Left renal cortex interstitium (tissue), 4 donors: ENCODE data around the gene FOXD4. TPM values are rescaled to one million over a fixed set of nuclear protein-coding genes. Genes with fewer than 3 reads are reported as not detected.
"Not testable (repeated sequence)": the region's sequence is repeated elsewhere in the genome, so short reads cannot be mapped to it uniquely, and the experiment has no call there.

ENCODE experiments used
- DNase-seq, 4 donors: peaks; one replicate each; pipeline ENCODE4 v3.0.0-alpha.2; 2013; ENCODE audit warnings: low read depth in 4 of 4, low spot score in 2 of 4, missing footprints in 1 of 4
- polyA plus RNA-seq, 4 donors: library from polyadenylated mRNA; unstranded; fragments of 120-200 nt; gene quantifications; one replicate each; pipeline ENCODE4 v1.2.1, GENCODE V29; 2013; ENCODE audit not compliant: insufficient read length in 4 of 4

Gene FOXD4
- polyA plus RNA-seq, 4 donors = 0.11 to 0.96 (median 0.51) TPM

DNA sequence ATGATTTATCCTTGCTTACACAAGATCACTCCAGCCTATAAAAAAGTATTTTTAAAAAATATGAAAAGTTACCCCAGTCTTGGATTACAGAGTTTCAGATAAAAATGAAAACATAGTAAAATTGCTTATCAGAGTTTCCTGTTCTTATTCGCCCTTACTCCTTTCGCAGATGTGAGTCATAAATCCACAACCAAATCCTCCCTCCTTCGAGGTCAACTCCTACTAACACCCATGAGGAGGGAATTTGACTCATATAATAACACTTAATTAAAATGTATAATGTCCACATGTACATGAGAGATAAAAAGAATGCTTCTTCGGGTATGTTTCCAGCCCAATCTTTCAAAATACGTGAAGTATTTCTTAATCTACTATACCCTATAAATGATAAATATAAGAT is 23.9 kb downstream of the FOXD4 start:
- DNase-seq = not testable (repeated sequence)

DNA sequence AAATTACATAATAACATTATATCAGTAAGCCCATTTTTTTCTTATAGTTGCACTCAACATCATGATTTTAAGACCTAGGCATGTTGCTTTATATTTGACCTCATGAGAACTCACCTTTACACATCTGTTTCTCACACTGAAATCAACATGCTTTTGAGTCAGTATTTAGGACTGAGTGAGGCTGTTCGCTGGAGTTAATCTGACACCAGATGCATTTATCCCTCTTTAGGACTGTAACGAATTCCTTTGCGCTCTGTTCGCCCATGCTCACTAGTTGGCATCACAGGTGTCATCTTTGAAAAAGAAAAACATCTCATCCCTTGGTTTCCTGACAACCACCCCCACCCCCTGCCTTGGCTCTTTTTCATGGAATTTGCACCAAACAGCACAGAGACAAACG is 24.3 kb downstream of the FOXD4 start:
- not testable (repeated sequence) for DNase-seq

DNA sequence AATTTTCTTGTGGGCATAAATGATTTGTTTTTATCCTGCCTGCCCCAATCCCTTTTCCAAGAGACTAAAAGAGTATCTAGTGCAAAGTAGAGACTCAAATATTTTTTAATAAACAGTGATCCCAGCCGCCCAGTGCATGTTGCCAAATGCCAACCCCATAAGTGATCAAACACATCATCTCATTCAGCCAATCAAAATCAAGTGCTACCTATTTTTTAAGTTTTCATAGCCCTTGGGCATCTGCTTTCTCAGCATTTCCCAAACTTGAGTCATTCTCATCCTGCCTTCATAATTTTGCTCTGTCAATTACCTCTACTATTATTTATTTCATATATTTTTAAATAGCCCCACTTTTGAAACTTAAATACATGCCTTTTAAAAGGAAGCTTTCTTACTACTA is 27.4 kb downstream of the FOXD4 start:
- not testable (repeated sequence) for DNase-seq

DNA sequence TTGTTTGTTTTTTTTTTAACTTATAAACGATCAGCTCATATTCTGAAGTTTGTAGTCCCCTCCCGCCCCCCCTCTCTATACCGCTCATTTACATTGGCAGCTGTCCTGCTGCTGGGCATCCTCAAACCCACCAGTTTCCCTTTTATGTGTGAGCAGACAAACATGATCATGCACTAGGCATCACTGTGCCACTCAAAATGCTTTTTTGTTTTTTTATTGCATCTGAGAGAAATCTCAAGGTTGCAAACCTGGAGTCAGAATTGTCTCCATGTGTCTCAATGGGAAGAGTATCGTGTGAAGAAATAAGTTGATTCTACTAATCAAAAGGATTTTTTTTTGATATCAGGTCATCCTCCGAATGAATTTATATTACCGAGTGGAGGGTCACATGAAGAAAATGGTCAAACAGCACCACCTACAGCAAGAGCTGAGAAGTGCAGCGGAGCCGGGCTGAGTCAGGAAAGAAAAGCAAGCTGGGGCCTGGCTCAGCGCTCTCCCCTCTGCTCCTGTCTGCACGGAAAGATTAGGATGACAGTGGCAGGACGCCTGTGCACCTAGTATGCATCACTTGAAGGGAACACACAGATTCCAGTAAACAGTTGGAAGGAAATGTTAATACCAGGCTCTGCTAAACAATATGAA is 29.7 kb downstream of the FOXD4 start:
- not testable (repeated sequence) for DNase-seq

DNA sequence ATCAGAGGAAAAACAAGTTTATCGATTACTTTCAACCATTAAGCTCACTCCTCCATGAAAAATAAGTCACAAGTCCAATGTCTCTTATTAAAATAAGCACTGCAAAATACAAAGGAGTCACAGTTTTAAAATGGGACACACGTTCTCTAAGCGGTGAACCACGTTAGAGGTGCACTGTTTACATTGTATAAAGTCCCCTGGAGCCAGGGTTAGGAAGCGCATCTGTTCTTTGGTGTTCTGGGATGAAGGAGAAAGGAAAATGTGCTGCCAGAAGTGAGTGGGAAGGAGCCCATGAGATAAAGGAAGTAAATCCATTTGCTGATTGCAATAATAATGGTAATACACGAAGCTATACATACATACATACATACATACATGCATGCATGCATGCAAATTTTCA is 30.4 kb downstream of the FOXD4 start:
- DNase-seq = not testable (repeated sequence)

DNA sequence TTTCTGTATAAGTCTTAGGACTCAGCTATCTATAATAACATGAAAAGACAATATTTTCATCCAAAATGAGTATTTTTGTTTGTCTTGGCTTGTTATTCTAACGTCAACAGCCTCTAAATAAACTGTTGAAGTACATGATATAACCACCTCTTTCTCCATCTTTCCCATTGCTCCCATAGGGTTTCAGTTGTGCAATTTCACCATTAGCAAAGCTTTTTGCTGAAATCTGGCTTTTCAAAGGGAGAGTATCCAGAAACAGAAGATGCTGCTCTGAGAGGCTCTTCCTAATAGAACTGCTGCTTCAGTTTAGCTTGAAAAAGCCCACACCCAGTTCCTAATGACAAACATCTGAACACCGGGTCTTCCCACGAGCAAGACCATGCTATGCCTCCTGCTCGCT is 31.1 kb downstream of the FOXD4 start:
- DNase-seq = not testable (repeated sequence)

DNA sequence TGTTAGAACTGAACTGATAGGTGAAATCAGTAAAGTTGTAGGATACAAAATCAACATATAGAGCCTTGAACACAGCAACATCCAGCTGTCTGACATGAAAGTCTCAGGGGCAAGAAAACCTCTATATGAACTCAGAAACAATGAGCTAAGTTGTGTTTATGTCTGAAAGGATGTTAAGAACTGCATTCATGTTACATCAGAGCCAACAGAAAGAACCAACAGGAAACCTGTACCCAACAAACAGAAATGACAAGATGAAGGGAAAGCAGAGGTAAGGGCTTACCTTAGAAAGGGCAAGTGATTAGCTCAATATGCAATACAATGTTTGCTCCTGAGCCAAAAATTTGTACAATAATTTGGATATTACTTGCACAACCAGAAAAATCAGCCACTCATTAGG is 31.5 kb downstream of the FOXD4 start:
- DNase-seq = not testable (repeated sequence)

DNA sequence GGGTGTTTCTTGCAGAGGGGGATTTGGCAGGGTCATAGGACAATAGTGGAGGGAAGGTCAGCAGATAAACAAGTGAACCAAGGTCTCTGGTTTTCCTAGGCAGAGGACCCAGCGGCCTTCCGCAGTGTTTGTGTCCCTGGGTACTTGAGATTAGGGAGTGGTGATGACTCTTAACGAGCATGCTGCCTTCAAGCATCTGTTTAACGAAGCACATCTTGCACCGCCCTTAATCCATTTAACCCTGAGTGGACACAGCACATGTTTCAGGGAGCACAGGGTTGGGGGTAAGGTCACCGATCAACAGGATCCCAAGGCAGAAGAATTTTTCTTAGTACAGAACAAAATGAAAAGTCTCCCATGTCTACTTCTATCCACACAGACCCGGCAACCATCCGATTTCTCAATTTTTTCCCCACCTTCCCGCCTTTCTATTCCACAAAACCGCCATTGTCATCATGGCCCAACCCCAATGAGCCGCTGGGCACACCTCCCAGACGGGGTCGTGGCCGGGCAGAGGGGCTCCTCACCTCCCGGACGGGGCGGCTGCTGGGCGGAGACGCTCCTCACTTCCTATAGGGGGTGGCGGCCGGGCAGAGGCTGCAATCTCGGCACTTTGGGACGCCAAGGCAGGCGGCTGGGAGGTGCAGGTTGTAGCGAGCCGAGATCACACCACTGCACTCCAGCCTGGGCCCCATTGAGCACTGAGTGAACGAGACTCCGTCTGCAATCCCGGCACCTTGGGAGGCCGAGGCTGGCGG is 35.1 kb downstream of the FOXD4 start:
- not testable (repeated sequence) for DNase-seq

DNA sequence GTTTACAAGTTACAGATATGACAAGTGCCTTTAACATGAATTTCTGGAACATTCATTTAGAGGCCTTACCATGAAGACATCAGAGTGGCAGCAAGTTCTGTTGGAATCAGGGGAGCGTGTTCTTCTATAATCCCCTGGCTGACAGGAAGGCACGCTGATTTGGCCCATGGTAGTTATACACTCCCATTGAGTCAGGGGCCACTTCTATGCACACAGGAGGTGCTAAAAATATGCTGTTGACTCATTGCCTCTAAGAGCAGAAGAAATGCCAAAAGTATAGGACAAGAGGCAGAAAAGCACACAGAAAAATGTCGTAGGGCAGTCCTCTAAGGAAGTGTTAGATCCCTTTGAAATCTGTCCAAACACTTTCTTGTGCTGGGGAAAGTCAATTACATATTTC is 39.9 kb downstream of the FOXD4 start:
- not testable (repeated sequence) for DNase-seq

DNA sequence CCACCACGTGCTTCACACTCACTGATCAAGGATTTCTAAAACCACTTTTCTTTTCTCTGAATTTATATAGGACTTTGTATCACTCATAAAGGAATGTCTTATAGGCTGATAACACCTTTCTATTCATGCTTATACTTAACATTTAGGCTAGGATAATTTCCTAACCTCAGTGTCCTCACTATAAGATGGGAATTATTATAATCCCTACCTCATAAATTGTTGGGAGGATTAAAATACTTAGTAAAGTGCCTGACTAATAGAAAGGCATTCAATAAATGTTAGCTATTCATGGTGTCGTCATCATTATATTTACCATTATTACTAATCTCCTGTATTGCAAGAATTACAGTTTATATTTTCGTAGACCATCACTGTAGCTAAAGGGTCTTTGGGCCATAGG is 41.8 kb downstream of the FOXD4 start:
- not testable (repeated sequence) for DNase-seq

DNA sequence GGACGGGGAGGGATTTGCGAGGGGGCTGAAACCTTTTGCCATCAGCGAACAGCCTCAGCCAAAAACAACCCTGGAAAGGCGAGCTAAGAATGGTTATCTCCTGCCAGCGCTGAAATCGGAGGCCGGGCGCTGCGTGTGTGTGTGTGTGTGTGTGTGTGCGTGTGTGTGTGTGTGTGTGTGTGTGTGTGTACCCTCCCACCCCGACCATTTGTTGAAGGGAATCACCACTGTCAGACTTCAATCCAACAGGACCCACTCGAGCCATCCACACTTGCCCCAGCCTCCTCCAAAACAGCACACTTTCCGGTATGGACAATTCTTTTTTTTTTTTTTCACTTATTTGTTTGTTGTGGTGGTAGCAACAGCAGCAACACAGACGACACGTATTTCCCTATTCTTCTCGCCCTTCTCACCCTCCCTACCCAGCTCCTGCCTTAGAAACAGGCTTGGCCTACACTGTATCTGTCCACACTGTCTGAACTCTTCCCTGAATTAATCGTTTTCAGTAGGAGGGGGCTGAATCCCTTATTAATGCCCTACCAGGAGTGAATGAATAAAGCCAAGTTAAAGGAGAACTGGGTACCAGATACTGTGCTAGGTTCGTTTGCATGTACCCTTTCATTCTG is 44.2 kb downstream of the FOXD4 start:
- DNase-seq = not testable (repeated sequence)

DNA sequence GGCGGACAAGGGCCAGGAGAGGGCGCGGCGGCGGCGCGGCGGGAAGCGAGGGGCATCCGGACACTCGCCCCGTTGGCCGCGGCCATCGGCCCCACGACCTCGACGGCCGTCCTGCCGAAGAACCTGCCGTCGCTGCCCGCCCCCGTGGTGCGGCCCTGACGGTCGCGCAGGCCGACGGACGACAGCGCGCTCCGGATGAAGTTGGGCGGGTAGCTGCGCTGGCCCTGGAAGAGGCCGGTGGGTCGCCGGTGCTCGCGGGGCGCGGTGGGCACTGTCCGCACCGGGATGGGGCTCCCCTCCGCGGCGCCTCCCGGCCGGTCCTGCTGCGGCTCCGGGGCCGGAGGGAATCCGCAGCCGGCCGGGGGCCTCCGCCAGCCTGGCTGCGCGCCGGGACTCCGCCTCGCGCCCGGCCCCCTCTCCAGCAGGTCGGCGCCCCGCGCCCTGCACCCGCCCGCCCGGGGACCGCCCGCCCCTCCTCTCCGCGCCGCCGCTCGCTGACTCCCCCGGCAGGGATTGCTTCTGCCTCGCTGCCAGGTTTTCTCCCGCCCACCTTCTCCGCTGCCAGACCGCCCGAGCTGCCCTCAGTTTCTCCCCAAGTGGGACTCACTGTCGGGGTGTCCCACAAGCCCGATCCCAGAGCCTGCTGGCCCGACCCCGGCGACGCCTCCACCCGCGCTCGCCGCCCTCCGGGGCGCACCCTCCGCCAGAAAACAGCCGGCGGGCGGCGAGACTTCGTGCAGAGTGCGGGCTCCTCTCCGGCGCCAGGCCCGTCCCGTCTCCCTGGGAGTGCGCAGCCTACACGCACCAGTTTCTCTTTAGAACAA is 44.9 kb downstream of the FOXD4 start:
- DNase-seq = peak in 1 of 4 donors; percentile 9

Other genes starting within 250 kb of the FOXD4 start
- gene WASHC1, start 89.0 kb downstream of the FOXD4 start, polyA plus RNA-seq = 10 to 100 TPM; 18.2 to 39.4 (median 30.9) TPM
- 10 to 100 TPM; 56.8 to 83.0 (median 68.5) TPM for gene ZNG1A, start 60.6 kb upstream of the FOXD4 start, polyA plus RNA-seq
- 10 to 100 TPM; 10.8 to 14.1 (median 11.9) TPM for gene DOCK8, start 96.4 kb upstream of the FOXD4 start, polyA plus RNA-seq